ENCODE data around the gene IMPDH2.

Gene IMPDH2

GRCh38 chr3:48985831-48986376 is 43.3 kb downstream of the IMPDH2 start:
- Histone ChIP-seq H3K36me3 (ENCODE audit: control insufficient read depth, insufficient read depth, low read length) (peaks cover 18% of the 10 kb centered on the region), H3K4me1 (ENCODE audit: control insufficient read depth, insufficient read depth, low read length) (peaks cover 4% of the 10 kb centered on the region), H3K9me3 (ENCODE audit: control insufficient read depth, insufficient read depth, low read length) (no peaks in the 10 kb centered on the region), H3K27me3 (ENCODE audit: control insufficient read depth, insufficient read depth, low read length) (no peaks in the 10 kb centered on the region), H3K9ac (ENCODE audit: low read depth, low read length) (no peak overlapping the region), H3K4me3 (ENCODE audit: low read depth, low read length) (no peak overlapping the region)

GRCh38 chr3:48984663-48985062 is 44.5 kb downstream of the IMPDH2 start:
- Histone ChIP-seq H3K4me3 (ENCODE audit: low read depth, low read length) (no peak overlapping the region), H3K36me3 (ENCODE audit: control insufficient read depth, insufficient read depth, low read length) (peaks cover 27% of the 10 kb centered on the region), H3K9me3 (ENCODE audit: control insufficient read depth, insufficient read depth, low read length) (no peaks in the 10 kb centered on the region), H3K4me1 (ENCODE audit: control insufficient read depth, insufficient read depth, low read length) (peaks cover 3% of the 10 kb centered on the region), H3K27me3 (ENCODE audit: control insufficient read depth, insufficient read depth, low read length) (no peaks in the 10 kb centered on the region), H3K9ac (ENCODE audit: low read depth, low read length) (no peak overlapping the region)

- Histone ChIP-seq H3K4me3 (ENCODE audit: low read depth, low read length) (no peak overlapping the region), H3K4me1 (ENCODE audit: control insufficient read depth, insufficient read depth, low read length) (no peaks in the 10 kb centered on the region), H3K36me3 (ENCODE audit: control insufficient read depth, insufficient read depth, low read length) (peaks cover 34% of the 10 kb centered on the region), H3K9me3 (ENCODE audit: control insufficient read depth, insufficient read depth, low read length) (no peaks in the 10 kb centered on the region), H3K9ac (ENCODE audit: low read depth, low read length) (no peak overlapping the region), H3K27me3 (ENCODE audit: control insufficient read depth, insufficient read depth, low read length) (no peaks in the 10 kb centered on the region)
Measured at GRCh38 chr3:48983096-48983495, 46.1 kb downstream of the IMPDH2 start.

GRCh38 chr3:48982686-48983085 is 46.5 kb downstream of the IMPDH2 start:
- no peaks in the 10 kb centered on the region for H3K9me3 ChIP-seq (ENCODE audit: control insufficient read depth, insufficient read depth, low read length)
- no peaks in the 10 kb centered on the region for H3K4me1 ChIP-seq (ENCODE audit: control insufficient read depth, insufficient read depth, low read length)
- no peak overlapping the region for H3K4me3 ChIP-seq (ENCODE audit: low read depth, low read length)
- no peaks in the 10 kb centered on the region for H3K27me3 ChIP-seq (ENCODE audit: control insufficient read depth, insufficient read depth, low read length)
- no peak overlapping the region for H3K9ac ChIP-seq (ENCODE audit: low read depth, low read length)
- peaks cover 34% of the 10 kb centered on the region for H3K36me3 ChIP-seq (ENCODE audit: control insufficient read depth, insufficient read depth, low read length)

GRCh38 chr3:48982016-48982415 is 47.2 kb downstream of the IMPDH2 start:
- Histone ChIP-seq H3K9ac (ENCODE audit: low read depth, low read length) (no peak overlapping the region), H3K4me3 (ENCODE audit: low read depth, low read length) (no peak overlapping the region), H3K9me3 (ENCODE audit: control insufficient read depth, insufficient read depth, low read length) (no peaks in the 10 kb centered on the region), H3K4me1 (ENCODE audit: control insufficient read depth, insufficient read depth, low read length) (no peaks in the 10 kb centered on the region), H3K36me3 (ENCODE audit: control insufficient read depth, insufficient read depth, low read length) (peaks cover 38% of the 10 kb centered on the region), H3K27me3 (ENCODE audit: control insufficient read depth, insufficient read depth, low read length) (no peaks in the 10 kb centered on the region)

- Histone ChIP-seq H3K4me3 (ENCODE audit: low read depth, low read length) (no peak overlapping the region), H3K9ac (ENCODE audit: low read depth, low read length) (no peak overlapping the region), H3K9me3 (ENCODE audit: control insufficient read depth, insufficient read depth, low read length) (no peaks in the 10 kb centered on the region), H3K36me3 (ENCODE audit: control insufficient read depth, insufficient read depth, low read length) (peaks cover 48% of the 10 kb centered on the region), H3K4me1 (ENCODE audit: control insufficient read depth, insufficient read depth, low read length) (no peaks in the 10 kb centered on the region), H3K27me3 (ENCODE audit: control insufficient read depth, insufficient read depth, low read length) (no peaks in the 10 kb centered on the region)
Measured at GRCh38 chr3:48980295-48980694, 48.9 kb downstream of the IMPDH2 start.

- H3K4me3 ChIP-seq (ENCODE audit: low read depth, low read length) = no peak overlapping the region
- H3K9me3 ChIP-seq (ENCODE audit: control insufficient read depth, insufficient read depth, low read length) = no peaks in the 10 kb centered on the region
- H3K9ac ChIP-seq (ENCODE audit: low read depth, low read length) = no peak overlapping the region
- H3K27me3 ChIP-seq (ENCODE audit: control insufficient read depth, insufficient read depth, low read length) = no peaks in the 10 kb centered on the region
- H3K4me1 ChIP-seq (ENCODE audit: control insufficient read depth, insufficient read depth, low read length) = no peaks in the 10 kb centered on the region
- peaks cover 55% of the 10 kb centered on the region for H3K36me3 ChIP-seq (ENCODE audit: control insufficient read depth, insufficient read depth, low read length)
Measured at GRCh38 chr3:48979451-48979850, 49.7 kb downstream of the IMPDH2 start.
